ENCODE results near the gene CCNF.

GRCh38 chr16:2485811-2486507 lies 56.7 kb downstream of the CCNF start:
- TF ChIP-seq, protein P1, sequence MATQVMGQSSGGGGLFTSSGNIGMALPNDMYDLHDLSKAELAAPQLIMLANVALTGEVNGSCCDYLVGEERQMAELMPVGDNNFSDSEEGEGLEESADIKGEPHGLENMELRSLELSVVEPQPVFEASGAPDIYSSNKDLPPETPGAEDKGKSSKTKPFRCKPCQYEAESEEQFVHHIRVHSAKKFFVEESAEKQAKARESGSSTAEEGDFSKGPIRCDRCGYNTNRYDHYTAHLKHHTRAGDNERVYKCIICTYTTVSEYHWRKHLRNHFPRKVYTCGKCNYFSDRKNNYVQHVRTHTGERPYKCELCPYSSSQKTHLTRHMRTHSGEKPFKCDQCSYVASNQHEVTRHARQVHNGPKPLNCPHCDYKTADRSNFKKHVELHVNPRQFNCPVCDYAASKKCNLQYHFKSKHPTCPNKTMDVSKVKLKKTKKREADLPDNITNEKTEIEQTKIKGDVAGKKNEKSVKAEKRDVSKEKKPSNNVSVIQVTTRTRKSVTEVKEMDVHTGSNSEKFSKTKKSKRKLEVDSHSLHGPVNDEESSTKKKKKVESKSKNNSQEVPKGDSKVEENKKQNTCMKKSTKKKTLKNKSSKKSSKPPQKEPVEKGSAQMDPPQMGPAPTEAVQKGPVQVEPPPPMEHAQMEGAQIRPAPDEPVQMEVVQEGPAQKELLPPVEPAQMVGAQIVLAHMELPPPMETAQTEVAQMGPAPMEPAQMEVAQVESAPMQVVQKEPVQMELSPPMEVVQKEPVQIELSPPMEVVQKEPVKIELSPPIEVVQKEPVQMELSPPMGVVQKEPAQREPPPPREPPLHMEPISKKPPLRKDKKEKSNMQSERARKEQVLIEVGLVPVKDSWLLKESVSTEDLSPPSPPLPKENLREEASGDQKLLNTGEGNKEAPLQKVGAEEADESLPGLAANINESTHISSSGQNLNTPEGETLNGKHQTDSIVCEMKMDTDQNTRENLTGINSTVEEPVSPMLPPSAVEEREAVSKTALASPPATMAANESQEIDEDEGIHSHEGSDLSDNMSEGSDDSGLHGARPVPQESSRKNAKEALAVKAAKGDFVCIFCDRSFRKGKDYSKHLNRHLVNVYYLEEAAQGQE (IDR thresholded peaks at IDR 0.05; ENCODE audit: borderline replicate concordance): no peak
- TF ChIP-seq, protein P2, sequence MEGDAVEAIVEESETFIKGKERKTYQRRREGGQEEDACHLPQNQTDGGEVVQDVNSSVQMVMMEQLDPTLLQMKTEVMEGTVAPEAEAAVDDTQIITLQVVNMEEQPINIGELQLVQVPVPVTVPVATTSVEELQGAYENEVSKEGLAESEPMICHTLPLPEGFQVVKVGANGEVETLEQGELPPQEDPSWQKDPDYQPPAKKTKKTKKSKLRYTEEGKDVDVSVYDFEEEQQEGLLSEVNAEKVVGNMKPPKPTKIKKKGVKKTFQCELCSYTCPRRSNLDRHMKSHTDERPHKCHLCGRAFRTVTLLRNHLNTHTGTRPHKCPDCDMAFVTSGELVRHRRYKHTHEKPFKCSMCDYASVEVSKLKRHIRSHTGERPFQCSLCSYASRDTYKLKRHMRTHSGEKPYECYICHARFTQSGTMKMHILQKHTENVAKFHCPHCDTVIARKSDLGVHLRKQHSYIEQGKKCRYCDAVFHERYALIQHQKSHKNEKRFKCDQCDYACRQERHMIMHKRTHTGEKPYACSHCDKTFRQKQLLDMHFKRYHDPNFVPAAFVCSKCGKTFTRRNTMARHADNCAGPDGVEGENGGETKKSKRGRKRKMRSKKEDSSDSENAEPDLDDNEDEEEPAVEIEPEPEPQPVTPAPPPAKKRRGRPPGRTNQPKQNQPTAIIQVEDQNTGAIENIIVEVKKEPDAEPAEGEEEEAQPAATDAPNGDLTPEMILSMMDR (IDR thresholded peaks at IDR 0.05; ENCODE audit: poor library complexity, severe bottlenecking): no peak
- no peak for TF ChIP-seq EZH2 (IDR thresholded peaks at IDR 0.05; ENCODE audit: borderline replicate concordance, insufficient read depth, low read length, poor library complexity, severe bottlenecking)
